ENCODE measurements around the gene RBAK.
"Not testable (repeated sequence)": the region's sequence is repeated elsewhere in the genome, so short reads cannot be mapped to it uniquely, and the experiment has no call there.

DNA sequence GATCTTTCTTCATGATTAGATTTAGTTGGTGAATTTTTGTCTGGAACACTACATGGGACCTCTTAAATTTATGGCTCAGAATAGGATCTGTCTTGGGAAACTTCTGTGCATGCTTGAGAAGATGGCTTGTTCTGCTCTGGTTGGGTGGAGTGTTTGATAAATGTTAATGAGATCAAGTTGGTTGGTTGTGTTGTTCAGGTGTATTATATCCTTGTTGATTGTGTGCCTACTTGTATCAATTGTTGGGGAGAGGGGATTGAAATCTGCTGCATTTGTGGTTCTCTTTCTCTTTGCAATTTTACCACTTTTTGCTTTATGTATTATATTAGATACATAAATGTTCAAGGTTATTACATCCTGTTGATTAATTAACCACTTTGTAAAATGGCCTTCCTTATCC is 6.1 kb downstream of the RBAK start:
- TF ChIP-seq, protein P1, sequence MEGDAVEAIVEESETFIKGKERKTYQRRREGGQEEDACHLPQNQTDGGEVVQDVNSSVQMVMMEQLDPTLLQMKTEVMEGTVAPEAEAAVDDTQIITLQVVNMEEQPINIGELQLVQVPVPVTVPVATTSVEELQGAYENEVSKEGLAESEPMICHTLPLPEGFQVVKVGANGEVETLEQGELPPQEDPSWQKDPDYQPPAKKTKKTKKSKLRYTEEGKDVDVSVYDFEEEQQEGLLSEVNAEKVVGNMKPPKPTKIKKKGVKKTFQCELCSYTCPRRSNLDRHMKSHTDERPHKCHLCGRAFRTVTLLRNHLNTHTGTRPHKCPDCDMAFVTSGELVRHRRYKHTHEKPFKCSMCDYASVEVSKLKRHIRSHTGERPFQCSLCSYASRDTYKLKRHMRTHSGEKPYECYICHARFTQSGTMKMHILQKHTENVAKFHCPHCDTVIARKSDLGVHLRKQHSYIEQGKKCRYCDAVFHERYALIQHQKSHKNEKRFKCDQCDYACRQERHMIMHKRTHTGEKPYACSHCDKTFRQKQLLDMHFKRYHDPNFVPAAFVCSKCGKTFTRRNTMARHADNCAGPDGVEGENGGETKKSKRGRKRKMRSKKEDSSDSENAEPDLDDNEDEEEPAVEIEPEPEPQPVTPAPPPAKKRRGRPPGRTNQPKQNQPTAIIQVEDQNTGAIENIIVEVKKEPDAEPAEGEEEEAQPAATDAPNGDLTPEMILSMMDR (conservative IDR thresholded peaks at IDR 0.05; ENCODE audit: low read depth, low read length): not testable (repeated sequence)
- not testable (repeated sequence) for TF ChIP-seq RAD21 (IDR thresholded peaks at IDR 0.05; ENCODE audit: low read length); MXI1 (IDR thresholded peaks at IDR 0.05; ENCODE audit: borderline replicate concordance, low read depth, low read length); POLR2A (IDR thresholded peaks at IDR 0.05; ENCODE audit: low read depth, low read length); BHLHE40 (IDR thresholded peaks at IDR 0.05; ENCODE audit: low read depth, low read length); ELK1 (IDR thresholded peaks at IDR 0.05; ENCODE audit: borderline replicate concordance, low read depth, low read length); RCOR1 (IDR thresholded peaks at IDR 0.05; ENCODE audit: insufficient replicate concordance, low read length); SMC3 (IDR thresholded peaks at IDR 0.05; ENCODE audit: low read depth, low read length); MAFK (IDR thresholded peaks at IDR 0.05; ENCODE audit: low read depth, low read length); MAZ (IDR thresholded peaks at IDR 0.05; ENCODE audit: borderline replicate concordance, low read depth, low read length); FOS (IDR thresholded peaks at IDR 0.05; ENCODE audit: low read depth, low read length)
- TF ChIP-seq, protein P2, sequence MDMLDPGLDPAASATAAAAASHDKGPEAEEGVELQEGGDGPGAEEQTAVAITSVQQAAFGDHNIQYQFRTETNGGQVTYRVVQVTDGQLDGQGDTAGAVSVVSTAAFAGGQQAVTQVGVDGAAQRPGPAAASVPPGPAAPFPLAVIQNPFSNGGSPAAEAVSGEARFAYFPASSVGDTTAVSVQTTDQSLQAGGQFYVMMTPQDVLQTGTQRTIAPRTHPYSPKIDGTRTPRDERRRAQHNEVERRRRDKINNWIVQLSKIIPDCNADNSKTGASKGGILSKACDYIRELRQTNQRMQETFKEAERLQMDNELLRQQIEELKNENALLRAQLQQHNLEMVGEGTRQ (IDR thresholded peaks at IDR 0.05; ENCODE audit: low read depth, low read length): not testable (repeated sequence)

All from IMR-90 (cell line).